ENCODE measurements around the gene PLEKHA1. TPM values are rescaled to one million over a fixed set of nuclear protein-coding genes. Genes with fewer than 3 reads are reported as not detected.

The PLEKHA1 gene
- total and polyA plus RNA-seq, 2 of the 13 experiments (the other 11 are each of a cell fraction or from before 2014, with no cell fraction given), result 32.2 to 53.3 TPM

DNA sequence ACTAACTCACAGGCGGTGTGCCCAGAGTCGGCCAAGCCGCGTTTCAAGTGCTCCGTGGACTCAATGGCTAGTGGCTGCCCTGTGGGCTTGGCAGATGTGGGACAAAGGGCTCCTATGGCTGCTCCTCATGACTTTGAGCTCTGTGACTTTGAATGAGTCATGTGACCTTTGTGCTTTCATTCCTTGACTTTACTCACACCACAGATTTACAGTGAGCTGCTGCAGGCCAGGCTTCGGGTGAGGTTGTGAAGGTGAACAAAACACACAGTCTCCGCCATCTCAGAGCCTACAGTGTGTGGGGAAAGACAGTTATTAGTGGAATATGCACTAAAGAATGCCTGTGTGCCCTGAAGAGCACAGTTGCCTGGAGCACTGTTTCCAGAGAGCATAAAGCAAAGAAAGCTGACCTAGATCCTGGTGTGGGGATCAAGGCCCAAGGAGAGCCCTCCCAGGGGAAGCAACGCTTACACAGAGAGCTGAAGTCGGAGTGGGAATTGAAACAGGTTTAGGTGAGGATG, 29.7 kb upstream of the PLEKHA1 start (continued):
- TF ChIP-seq HDAC6 (IDR thresholded peaks at IDR 0.05; ENCODE audit: low read depth, low read length) (no peak), GFI1 (CRISPR knock-in tag; IDR thresholded peaks at IDR 0.05; ENCODE audit: borderline replicate concordance) (peak; percentile 94), KLF16 (CRISPR knock-in tag; IDR thresholded peaks at IDR 0.05) (no peak), ZNF577 (CRISPR knock-in tag; IDR thresholded peaks at IDR 0.05; ENCODE audit: borderline replicate concordance, low read depth) (no peak), SMC3 (IDR thresholded peaks at IDR 0.05; ENCODE audit: low read length) (no peak), KLF11 (CRISPR knock-in tag; IDR thresholded peaks at IDR 0.05) (no peak), ZNF253 (CRISPR knock-in tag; IDR thresholded peaks at IDR 0.05; ENCODE audit: borderline replicate concordance) (no peak), HNRNPK (IDR thresholded peaks at IDR 0.05; ENCODE audit: low read depth, low read length, poor library complexity, severe bottlenecking) (no peak), PHF8 (CRISPR knock-in tag; IDR thresholded peaks at IDR 0.05) (peak; percentile 48; the same call in 1 of the 2 replicates), ZNF337 (CRISPR knock-in tag; IDR thresholded peaks at IDR 0.05; ENCODE audit: borderline replicate concordance, low read depth) (0 out of 2 replicates have a peak, but pooled peaks have one; percentile 37), ZNF205 (CRISPR knock-in tag; IDR thresholded peaks at IDR 0.05) (peak; percentile 63; the same call in 1 of the 2 replicates), PITX1 (CRISPR knock-in tag; IDR thresholded peaks at IDR 0.05) (peak; percentile 31; the same call in 1 of the 2 replicates), RELA (CRISPR knock-in tag; IDR thresholded peaks at IDR 0.05) (no peak), JDP2 (CRISPR knock-in tag; IDR thresholded peaks at IDR 0.05; ENCODE audit: borderline replicate concordance) (no peak)
- TF ChIP-seq, protein P1, sequence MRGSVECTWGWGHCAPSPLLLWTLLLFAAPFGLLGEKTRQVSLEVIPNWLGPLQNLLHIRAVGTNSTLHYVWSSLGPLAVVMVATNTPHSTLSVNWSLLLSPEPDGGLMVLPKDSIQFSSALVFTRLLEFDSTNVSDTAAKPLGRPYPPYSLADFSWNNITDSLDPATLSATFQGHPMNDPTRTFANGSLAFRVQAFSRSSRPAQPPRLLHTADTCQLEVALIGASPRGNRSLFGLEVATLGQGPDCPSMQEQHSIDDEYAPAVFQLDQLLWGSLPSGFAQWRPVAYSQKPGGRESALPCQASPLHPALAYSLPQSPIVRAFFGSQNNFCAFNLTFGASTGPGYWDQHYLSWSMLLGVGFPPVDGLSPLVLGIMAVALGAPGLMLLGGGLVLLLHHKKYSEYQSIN (CRISPR knock-in tag; IDR thresholded peaks at IDR 0.05; ENCODE audit: borderline replicate concordance), result no peak
- TF ChIP-seq, protein P2, sequence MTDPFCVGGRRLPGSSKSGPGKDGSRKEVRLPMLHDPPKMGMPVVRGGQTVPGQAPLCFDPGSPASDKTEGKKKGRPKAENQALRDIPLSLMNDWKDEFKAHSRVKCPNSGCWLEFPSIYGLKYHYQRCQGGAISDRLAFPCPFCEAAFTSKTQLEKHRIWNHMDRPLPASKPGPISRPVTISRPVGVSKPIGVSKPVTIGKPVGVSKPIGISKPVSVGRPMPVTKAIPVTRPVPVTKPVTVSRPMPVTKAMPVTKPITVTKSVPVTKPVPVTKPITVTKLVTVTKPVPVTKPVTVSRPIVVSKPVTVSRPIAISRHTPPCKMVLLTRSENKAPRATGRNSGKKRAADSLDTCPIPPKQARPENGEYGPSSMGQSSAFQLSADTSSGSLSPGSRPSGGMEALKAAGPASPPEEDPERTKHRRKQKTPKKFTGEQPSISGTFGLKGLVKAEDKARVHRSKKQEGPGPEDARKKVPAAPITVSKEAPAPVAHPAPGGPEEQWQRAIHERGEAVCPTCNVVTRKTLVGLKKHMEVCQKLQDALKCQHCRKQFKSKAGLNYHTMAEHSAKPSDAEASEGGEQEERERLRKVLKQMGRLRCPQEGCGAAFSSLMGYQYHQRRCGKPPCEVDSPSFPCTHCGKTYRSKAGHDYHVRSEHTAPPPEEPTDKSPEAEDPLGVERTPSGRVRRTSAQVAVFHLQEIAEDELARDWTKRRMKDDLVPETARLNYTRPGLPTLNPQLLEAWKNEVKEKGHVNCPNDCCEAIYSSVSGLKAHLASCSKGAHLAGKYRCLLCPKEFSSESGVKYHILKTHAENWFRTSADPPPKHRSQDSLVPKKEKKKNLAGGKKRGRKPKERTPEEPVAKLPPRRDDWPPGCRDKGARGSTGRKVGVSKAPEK (CRISPR knock-in tag; IDR thresholded peaks at IDR 0.05; ENCODE audit: borderline replicate concordance), result no peak; the same call in 1 of the 2 replicates
- TF ChIP-seq, protein P3, sequence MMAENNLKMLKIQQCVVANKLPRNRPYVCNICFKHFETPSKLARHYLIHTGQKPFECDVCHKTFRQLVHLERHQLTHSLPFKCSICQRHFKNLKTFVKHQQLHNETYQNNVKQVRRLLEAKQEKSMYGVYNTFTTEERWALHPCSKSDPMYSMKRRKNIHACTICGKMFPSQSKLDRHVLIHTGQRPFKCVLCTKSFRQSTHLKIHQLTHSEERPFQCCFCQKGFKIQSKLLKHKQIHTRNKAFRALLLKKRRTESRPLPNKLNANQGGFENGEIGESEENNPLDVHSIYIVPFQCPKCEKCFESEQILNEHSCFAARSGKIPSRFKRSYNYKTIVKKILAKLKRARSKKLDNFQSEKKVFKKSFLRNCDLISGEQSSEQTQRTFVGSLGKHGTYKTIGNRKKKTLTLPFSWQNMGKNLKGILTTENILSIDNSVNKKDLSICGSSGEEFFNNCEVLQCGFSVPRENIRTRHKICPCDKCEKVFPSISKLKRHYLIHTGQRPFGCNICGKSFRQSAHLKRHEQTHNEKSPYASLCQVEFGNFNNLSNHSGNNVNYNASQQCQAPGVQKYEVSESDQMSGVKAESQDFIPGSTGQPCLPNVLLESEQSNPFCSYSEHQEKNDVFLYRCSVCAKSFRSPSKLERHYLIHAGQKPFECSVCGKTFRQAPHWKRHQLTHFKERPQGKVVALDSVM (CRISPR knock-in tag; IDR thresholded peaks at IDR 0.05), result no peak
- TF ChIP-seq, protein P4, sequence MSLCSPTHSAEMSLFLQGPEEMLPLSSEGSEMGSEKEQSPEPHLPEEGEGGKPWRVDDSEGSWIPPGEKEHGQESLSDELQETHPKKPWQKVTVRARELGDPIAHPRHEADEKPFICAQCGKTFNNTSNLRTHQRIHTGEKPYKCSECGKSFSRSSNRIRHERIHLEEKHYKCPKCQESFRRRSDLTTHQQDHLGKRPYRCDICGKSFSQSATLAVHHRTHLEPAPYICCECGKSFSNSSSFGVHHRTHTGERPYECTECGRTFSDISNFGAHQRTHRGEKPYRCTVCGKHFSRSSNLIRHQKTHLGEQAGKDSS (CRISPR knock-in tag; IDR thresholded peaks at IDR 0.05; ENCODE audit: borderline replicate concordance, low read depth), result peak; percentile 95; the same call in 1 of the 2 replicates
- TF ChIP-seq, protein P5, sequence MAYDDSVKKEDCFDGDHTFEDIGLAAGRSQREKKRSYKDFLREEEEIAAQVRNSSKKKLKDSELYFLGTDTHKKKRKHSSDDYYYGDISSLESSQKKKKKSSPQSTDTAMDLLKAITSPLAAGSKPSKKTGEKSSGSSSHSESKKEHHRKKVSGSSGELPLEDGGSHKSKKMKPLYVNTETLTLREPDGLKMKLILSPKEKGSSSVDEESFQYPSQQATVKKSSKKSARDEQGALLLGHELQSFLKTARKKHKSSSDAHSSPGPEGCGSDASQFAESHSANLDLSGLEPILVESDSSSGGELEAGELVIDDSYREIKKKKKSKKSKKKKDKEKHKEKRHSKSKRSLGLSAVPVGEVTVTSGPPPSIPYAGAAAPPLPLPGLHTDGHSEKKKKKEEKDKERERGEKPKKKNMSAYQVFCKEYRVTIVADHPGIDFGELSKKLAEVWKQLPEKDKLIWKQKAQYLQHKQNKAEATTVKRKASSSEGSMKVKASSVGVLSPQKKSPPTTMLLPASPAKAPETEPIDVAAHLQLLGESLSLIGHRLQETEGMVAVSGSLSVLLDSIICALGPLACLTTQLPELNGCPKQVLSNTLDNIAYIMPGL (CRISPR knock-in tag; IDR thresholded peaks at IDR 0.05; ENCODE audit: borderline replicate concordance in 1 of 2, low read depth in 1 of 2), result peak in 1 of 2 experiments; percentile 54; a peak in 1 of 4 replicates
